Mesangial cell (primary cell): ENCODE results near the gene SDHB. TPM values are rescaled to one million over a fixed set of nuclear protein-coding genes. Genes with fewer than 3 reads are reported as not detected.

Experiments
- total RNA-seq: library from RNA; depleted of rRNA; stranded (reverse); fragments of >200 nt; gene quantifications from 2 replicates; pipeline ENCODE4 v1.2.3, GENCODE V29; 2015

The SDHB gene
- 110 and 166 TPM in 2 replicates for total RNA-seq

GRCh38 chr1:17053685-17054410 lies at the start of gene SDHB:
Gene SDHB, minus strand, starts transcription at chr1:17054032. Its CDS starts 13 bp downstream, at chr1:17054019.

GRCh38 chr1:17011439-17012307 lies 42.2 kb downstream of the SDHB start, which contains the start of gene ATP13A2:
Gene ATP13A2, minus strand, starts transcription at chr1:17011928. Its CDS starts 190 bp downstream, at chr1:17011738.

DNA sequence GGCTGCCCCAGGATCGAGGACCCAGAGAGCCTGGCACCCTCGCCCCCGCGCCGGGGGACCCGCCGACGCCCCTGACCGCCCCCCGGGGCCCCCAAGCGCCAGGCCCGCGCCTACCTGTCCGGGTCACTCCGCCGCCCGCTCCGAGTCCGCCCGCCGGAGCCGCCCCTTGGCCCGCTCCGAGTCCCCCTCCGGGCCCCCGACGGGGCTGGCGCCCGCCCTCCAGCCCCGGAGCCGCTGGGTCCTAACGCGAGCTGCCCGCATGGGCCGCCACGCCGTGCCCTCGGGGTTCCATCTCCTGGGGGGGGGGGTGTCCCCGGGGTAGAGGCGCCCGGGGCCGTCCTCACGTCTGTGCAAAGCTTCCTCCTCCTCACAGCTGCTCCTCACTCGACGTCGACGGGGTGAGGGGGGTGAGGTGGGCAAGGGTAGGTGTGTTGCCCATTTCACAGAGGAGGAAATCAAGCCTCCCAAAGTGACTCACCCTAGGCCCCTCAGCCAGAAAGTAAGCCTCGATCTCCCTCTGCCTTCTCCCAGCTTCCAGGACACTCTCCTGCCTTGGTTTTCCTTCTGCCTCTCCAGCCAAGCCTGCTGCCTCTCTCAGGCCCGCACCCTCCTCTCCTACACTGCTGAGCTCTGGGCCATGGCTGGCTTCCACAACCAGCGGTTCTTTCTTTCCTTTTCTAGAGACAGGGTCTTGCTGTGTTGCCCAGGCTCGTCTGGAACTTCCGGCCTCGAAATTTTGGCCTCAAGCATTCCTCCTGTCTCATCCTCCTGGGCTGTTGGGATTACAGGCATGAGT lies 73.2 kb downstream of the SDHB start, which contains the start of gene MFAP2:
TSS of gene MFAP2 (minus strand) at position 148 of the 796 bp plus-strand sequence. CDS start 2,347 bp downstream, outside the sequence.

Other genes starting within 250 kb of the SDHB start
- gene RNU1-2, start 158.1 kb downstream of the SDHB start, total RNA-seq = under 0.01 TPM in 2 replicates
- gene CROCC, start 132.1 kb downstream of the SDHB start, total RNA-seq = 14.3 and 23.2 TPM in 2 replicates
- gene MFAP2, start 73.4 kb downstream of the SDHB start, total RNA-seq = 218 and 267 TPM in 2 replicates
- gene ATP13A2, start 42.1 kb downstream of the SDHB start, total RNA-seq = 110 and 150 TPM in 2 replicates
- 5.2 and 9.3 TPM in 2 replicates for gene PADI2, start 65.4 kb upstream of the SDHB start, total RNA-seq
- gene PADI1, start 151.1 kb upstream of the SDHB start, total RNA-seq = 1.3 and 2.4 TPM in 2 replicates
- 0.16 TPM in 1 of 2 replicates, not detected in the other for gene PADI3, start 195.1 kb upstream of the SDHB start, total RNA-seq